Neural progenitor cell (in vitro differentiated cells): Measurements from ENCODE around the gene EXOSC7. TPM values are rescaled to one million over a fixed set of nuclear protein-coding genes. Genes with fewer than 3 reads are reported as not detected.

Source experiments
- DNase-seq: peaks from one replicate; pipeline ENCODE4 v3.0.0-alpha.2; 2016; ENCODE audit warnings: low spot score
- H2AFZ ChIP-seq: fragments of 200-600 bp; sonication (generic); replicated peaks from 2 replicates; pipeline ENCODE4 v1.6.1; 2016; ENCODE audit warnings: antibody characterized with exemption
- H3F3A ChIP-seq: fragments of 200-600 bp; sonication (generic); 2 replicates; pipeline ENCODE4 v1.6.1; 2016; ENCODE audit warnings: antibody characterized with exemption, low read depth
- H3K27ac ChIP-seq: fragments of 200-600 bp; sonication (generic); 2 replicates; pipeline ENCODE4 v1.5.1; 2016; ENCODE audit warnings: mild to moderate bottlenecking
- H3K27me3 ChIP-seq: fragments of 200-600 bp; sonication (generic); 2 replicates; pipeline ENCODE4 v1.6.1; 2016; ENCODE audit warnings: mild to moderate bottlenecking, moderate library complexity
- H3K36me3 ChIP-seq: fragments of 200-600 bp; sonication (generic); 2 replicates; pipeline ENCODE4 v1.5.1; 2016
- H3K4me1 ChIP-seq: fragments of 200-600 bp; sonication (generic); 2 replicates; pipeline ENCODE4 v1.6.1; 2016; ENCODE audit warnings: mixed run types
- H3K4me2 ChIP-seq: fragments of 200-600 bp; sonication (generic); 2 replicates; pipeline ENCODE4 v1.6.1; 2016
- H3K4me3 ChIP-seq: fragments of 200-600 bp; sonication (generic); 2 replicates; pipeline ENCODE4 v1.5.1; 2016
- H3K79me2 ChIP-seq: fragments of 200-600 bp; sonication (generic); 2 replicates; pipeline ENCODE4 v1.6.1; 2016; ENCODE audit warnings: low read depth
- H3K9ac ChIP-seq: fragments of 200-600 bp; sonication (generic); 2 replicates; pipeline ENCODE4 v1.6.1; 2016
- H3K9me3 ChIP-seq: fragments of 200-600 bp; sonication (generic); 2 replicates; pipeline ENCODE4 v1.5.1; 2016; ENCODE audit warnings: low read depth
- H4K20me1 ChIP-seq: fragments of 200-600 bp; sonication (generic); 2 replicates; pipeline ENCODE4 v1.6.1; 2016; ENCODE audit warnings: low read depth
- H3K27ac Mint-ChIP-seq: 3 replicates; pipeline ENCODE4 v1.8.0; 2021; ENCODE audit warnings: mixed read lengths
- H3K27me3 Mint-ChIP-seq: 2 replicates; pipeline ENCODE4 v1.8.0; 2022; ENCODE audit warnings: low read depth, mild to moderate bottlenecking, inconsistent platforms, moderate library complexity, mixed read lengths; ENCODE audit not compliant: insufficient read depth
- H3K36me3 Mint-ChIP-seq: 3 replicates; pipeline ENCODE4 v1.8.0; 2021; ENCODE audit warnings: mixed read lengths
- H3K4me1 Mint-ChIP-seq: 3 replicates; pipeline ENCODE4 v1.8.0; 2021; ENCODE audit warnings: mixed read lengths
- H3K4me3 Mint-ChIP-seq: 3 replicates; pipeline ENCODE4 v1.8.0; 2021; ENCODE audit warnings: mild to moderate bottlenecking, moderate library complexity, mixed read lengths
- H3K9me3 Mint-ChIP-seq: 3 replicates; pipeline ENCODE4 v1.8.0; 2020; ENCODE audit warnings: mixed read lengths
- EZH2 ChIP-seq: fragments of 200-600 bp; sonication (generic); IDR thresholded peaks from 2 replicates; pipeline ENCODE4 v1.6.1; 2017; ENCODE audit warnings: antibody characterized with exemption, mild to moderate bottlenecking, moderate library complexity
- EZH2phosphoT487 ChIP-seq: fragments of 200-600 bp; sonication (generic); IDR thresholded peaks from 2 replicates; pipeline ENCODE4 v1.6.1; 2017; ENCODE audit warnings: antibody characterized with exemption
- total RNA-seq: library from RNA; depleted of rRNA; stranded (reverse); fragments of >200 nt; gene quantifications from 2 replicates; pipeline ENCODE4 v1.2.3, GENCODE V29; 2015; ENCODE audit warnings: low replicate concordance
- TF ChIP-seq, protein P1 (sequence below): fragments of 200-600 bp; sonication (generic); IDR thresholded peaks from 2 replicates; pipeline ENCODE4 v1.5.1; 2017; ENCODE audit warnings: antibody characterized with exemption, mild to moderate bottlenecking

The EXOSC7 gene
- total RNA-seq, 1 donor from 2014 or later = 88.7 TPM

GRCh38 chr3:45026038-45026437, 50.0 kb downstream of the EXOSC7 start, which contains the start of gene CLEC3B:
CLEC3B (plus strand) TSS chr3:45026303; CDS start chr3:45026363, 60 bp downstream.
- Mint-ChIP-seq H3K27me3 (peaks cover 3% of the 10 kb centered on the region), H3K27ac (peak within 1 kb of the TSS; percentile 91), H3K4me3 (no peak within 1 kb of the TSS), H3K9me3 (no peaks in the 10 kb centered on the region), H3K36me3 (no peaks in the 10 kb centered on the region), H3K4me1 (peaks cover 15% of the 10 kb centered on the region)
- H3K9ac ChIP-seq = no peak within 1 kb of the TSS
- no peaks in the 10 kb centered on the region for H3F3A ChIP-seq
- H3K27ac ChIP-seq = no peak within 1 kb of the TSS
- no peak within 1 kb of the TSS for H3K4me3 ChIP-seq
- no peak within 1 kb of the TSS for H3K4me2 ChIP-seq
- no peaks in the 10 kb centered on the region for H3K36me3 ChIP-seq
- no peaks in the 10 kb centered on the region for H4K20me1 ChIP-seq
- H3K4me1 ChIP-seq = peaks cover 4% of the 10 kb centered on the region
- DNase-seq = no peak
- no peaks in the 10 kb centered on the region for H3K27me3 ChIP-seq
- TF ChIP-seq EZH2phosphoT487 = no peak
- TF ChIP-seq EZH2 = no peak
- TF ChIP-seq, protein P1, sequence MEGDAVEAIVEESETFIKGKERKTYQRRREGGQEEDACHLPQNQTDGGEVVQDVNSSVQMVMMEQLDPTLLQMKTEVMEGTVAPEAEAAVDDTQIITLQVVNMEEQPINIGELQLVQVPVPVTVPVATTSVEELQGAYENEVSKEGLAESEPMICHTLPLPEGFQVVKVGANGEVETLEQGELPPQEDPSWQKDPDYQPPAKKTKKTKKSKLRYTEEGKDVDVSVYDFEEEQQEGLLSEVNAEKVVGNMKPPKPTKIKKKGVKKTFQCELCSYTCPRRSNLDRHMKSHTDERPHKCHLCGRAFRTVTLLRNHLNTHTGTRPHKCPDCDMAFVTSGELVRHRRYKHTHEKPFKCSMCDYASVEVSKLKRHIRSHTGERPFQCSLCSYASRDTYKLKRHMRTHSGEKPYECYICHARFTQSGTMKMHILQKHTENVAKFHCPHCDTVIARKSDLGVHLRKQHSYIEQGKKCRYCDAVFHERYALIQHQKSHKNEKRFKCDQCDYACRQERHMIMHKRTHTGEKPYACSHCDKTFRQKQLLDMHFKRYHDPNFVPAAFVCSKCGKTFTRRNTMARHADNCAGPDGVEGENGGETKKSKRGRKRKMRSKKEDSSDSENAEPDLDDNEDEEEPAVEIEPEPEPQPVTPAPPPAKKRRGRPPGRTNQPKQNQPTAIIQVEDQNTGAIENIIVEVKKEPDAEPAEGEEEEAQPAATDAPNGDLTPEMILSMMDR = no peak
- no peaks in the 10 kb centered on the region for H3K9me3 ChIP-seq
- H3K79me2 ChIP-seq = no peaks in the 10 kb centered on the region
- no peak within 1 kb of the TSS for H2AFZ ChIP-seq

DNA sequence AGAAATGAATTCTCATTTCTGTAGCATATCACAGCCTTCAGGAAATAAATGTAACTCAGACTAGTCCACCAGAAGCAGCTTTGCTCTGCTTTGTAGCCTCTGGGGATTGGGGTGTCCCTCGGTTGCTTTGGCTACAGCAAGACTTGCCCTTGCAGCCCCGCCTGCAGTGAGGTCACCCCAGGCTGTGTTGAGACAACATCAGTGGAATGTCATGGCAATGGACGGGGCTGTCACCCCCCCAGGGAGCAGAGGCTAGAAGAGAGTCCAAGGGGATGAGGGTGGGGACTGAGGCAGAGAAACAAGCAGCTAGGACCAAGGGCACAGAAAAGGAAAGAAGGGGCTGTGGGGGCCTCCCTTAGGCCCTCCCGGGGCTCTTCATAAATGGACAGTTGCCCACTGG, 50.9 kb downstream of the EXOSC7 start:
- Mint-ChIP-seq H3K4me3 (no peak overlapping the region), H3K9me3 (no peaks in the 10 kb centered on the region), H3K4me1 (peaks cover 15% of the 10 kb centered on the region), H3K27ac (peak overlapping the region; percentile 91), H3K27me3 (peaks cover 5% of the 10 kb centered on the region), H3K36me3 (no peaks in the 10 kb centered on the region)
- H3K36me3 ChIP-seq = no peaks in the 10 kb centered on the region
- H3K27ac ChIP-seq = no peak overlapping the region
- H3K9ac ChIP-seq = no peak overlapping the region
- DNase-seq = no peak
- H3K4me2 ChIP-seq = no peak overlapping the region
- no peaks in the 10 kb centered on the region for H3K9me3 ChIP-seq
- H3K79me2 ChIP-seq = no peaks in the 10 kb centered on the region
- H3F3A ChIP-seq = no peaks in the 10 kb centered on the region
- no peak overlapping the region for H2AFZ ChIP-seq
- H3K4me1 ChIP-seq = peaks cover 4% of the 10 kb centered on the region
- no peak overlapping the region for H3K4me3 ChIP-seq
- TF ChIP-seq EZH2 (no peak), EZH2phosphoT487 (no peak)
- TF ChIP-seq, protein P1 = no peak
- no peaks in the 10 kb centered on the region for H3K27me3 ChIP-seq
- no peaks in the 10 kb centered on the region for H4K20me1 ChIP-seq

GRCh38 chr3:45027441-45027840, 51.4 kb downstream of the EXOSC7 start:
- no peak overlapping the region for H3K4me3 Mint-ChIP-seq

More at GRCh38 chr3:45027441-45027840, 51.4 kb downstream of the EXOSC7 start:
- H3K36me3 Mint-ChIP-seq = no peaks in the 10 kb centered on the region
- Histone ChIP-seq H3F3A (no peaks in the 10 kb centered on the region), H3K27ac (no peak overlapping the region), H3K36me3 (no peaks in the 10 kb centered on the region), H3K4me1 (peaks cover 4% of the 10 kb centered on the region), H3K27me3 (peaks cover 3% of the 10 kb centered on the region), H3K9ac (no peak overlapping the region), H3K9me3 (no peaks in the 10 kb centered on the region), H2AFZ (no peak overlapping the region), H4K20me1 (no peaks in the 10 kb centered on the region), H3K79me2 (no peaks in the 10 kb centered on the region), H3K4me3 (no peak overlapping the region), H3K4me2 (no peak overlapping the region)
- H3K4me1 Mint-ChIP-seq = peaks cover 15% of the 10 kb centered on the region
- peaks cover 7% of the 10 kb centered on the region for H3K27me3 Mint-ChIP-seq
- no peaks in the 10 kb centered on the region for H3K9me3 Mint-ChIP-seq
- H3K27ac Mint-ChIP-seq = no peak overlapping the region
- TF ChIP-seq, protein P1 = no peak
- TF ChIP-seq EZH2phosphoT487 (no peak), EZH2 (no peak)
- DNase-seq = no peak
